Breast epithelium (tissue), 4 donors: ENCODE measurements around the gene PRDM16. TPM values are rescaled to one million over a fixed set of nuclear protein-coding genes. Genes with fewer than 3 reads are reported as not detected.

Experiments
- DNase-seq, 2 donors: peaks; one replicate each; pipeline ENCODE4 v3.0.0-alpha.2; 2019; ENCODE audit warnings: low spot score in 2 of 2
- H3K27ac ChIP-seq, 2 donors: fragments of 200-600 bp; sonication (generic) in 1 of 2; one replicate each; pipeline ENCODE4 v1.5.1; 2016 to 2019; ENCODE audit warnings: mild to moderate bottlenecking in 1 of 2
- H3K27me3 ChIP-seq, 2 donors: fragments of 200-600 bp; sonication (generic) in 1 of 2; one replicate each; pipeline versions ENCODE4 v1.5.1 to v1.6.0; 2017 to 2019; ENCODE audit warnings: control low read depth in 1 of 2, mild to moderate bottlenecking in 1 of 2
- H3K36me3 ChIP-seq: fragments of 200-600 bp; one replicate; pipeline ENCODE4 v1.5.1; 2019
- H3K4me1 ChIP-seq, 2 donors: fragments of 200-600 bp; sonication (generic); one replicate each; pipeline ENCODE4 v1.5.1; 2016 to 2019; ENCODE audit warnings: control low read depth in 1 of 2
- H3K4me3 ChIP-seq, 3 donors: fragments of 200-600 bp; sonication (generic); 1 replicate in 2 of 3; 2 replicates in 1 of 3; pipeline ENCODE4 v1.5.1; 2016 to 2019; ENCODE audit warnings: mild to moderate bottlenecking in 3 of 3, moderate library complexity in 2 of 3
- H3K9me3 ChIP-seq, 2 donors: fragments of 200-600 bp; sonication (generic) in 1 of 2; one replicate each; pipeline ENCODE4 v1.5.1; 2016 to 2019; ENCODE audit warnings: control low read depth in 1 of 2
- CTCF ChIP-seq, 3 donors: fragments of 450-650 bp; IDR thresholded peaks; one replicate each; pipeline ENCODE4 v1.5.1; 2016 to 2017; ENCODE audit warnings: antibody characterized with exemption in 3 of 3, mild to moderate bottlenecking in 3 of 3, moderate library complexity in 3 of 3
- POLR2A ChIP-seq: fragments of 450-650 bp; IDR thresholded peaks from one replicate; pipeline ENCODE4 v1.6.1; 2016; ENCODE audit warnings: antibody characterized with exemption, mild to moderate bottlenecking, moderate library complexity
- POLR2AphosphoS5 ChIP-seq, 3 donors: sonication (generic); formaldehyde crosslinking; IDR thresholded peaks; one replicate each; pipeline ENCODE4 v1.6.1; 2017; ENCODE audit warnings: antibody characterized with exemption in 3 of 3
- intact Hi-C: fragments of 100-400 bp; cut with DNase I; formaldehyde crosslinking; loops from one replicate; pipeline ENCODE4 v1.15.1; 2023; ENCODE audit warnings: low total_unique reads
- total RNA-seq, 3 donors: library from RNA; depleted of rRNA; stranded (reverse); fragments of >200 nt; gene quantifications; one replicate each; pipeline ENCODE4 v1.1.0, GENCODE V29; 2016

PRDM16 gene
- total RNA-seq, 3 donors from 2014 or later, result 0.48 to 3.8 (median 3.6) TPM

- no peak overlapping the region for H3K4me3 ChIP-seq
- H3K36me3 ChIP-seq, result no peaks in the 10 kb centered on the region
- no peak overlapping the region for H3K27ac ChIP-seq
- DNase-seq, result no peak
- peaks cover 14 to 16% of the 10 kb centered on the region in 2 donors for H3K9me3 ChIP-seq
- H3K4me1 ChIP-seq, result no peaks in the 10 kb centered on the region
- intact Hi-C loops, result loop anchor here (5.0 to 10.0 kb wide), 3 partner anchors 399 to 1787 kb away; no protein-coding TSS in a partner anchor
- no peak for TF ChIP-seq POLR2A
- peaks cover 0 to 85% of the 10 kb centered on the region in 2 donors for H3K27me3 ChIP-seq
These were observed 345.1 kb downstream of the PRDM16 start for GRCh38 chr1:3413975-3414710.

- H3K36me3 ChIP-seq, result no peaks in the 10 kb centered on the region
- intact Hi-C loops, result loop anchor here (10.0 kb wide), 1 partner anchor 401 kb away; no protein-coding TSS in a partner anchor
- peaks cover 14 to 16% of the 10 kb centered on the region in 2 donors for H3K9me3 ChIP-seq
- H3K4me3 ChIP-seq, result no peak overlapping the region
- H3K27me3 ChIP-seq, result peaks cover 0 to 90% of the 10 kb centered on the region in 2 donors
- no peak for TF ChIP-seq POLR2A
- no peak for TF ChIP-seq POLR2AphosphoS5 (IDR thresholded peaks at IDR 0.05)
- TF ChIP-seq CTCF (IDR thresholded peaks at IDR 0.05), result no peak
- H3K4me1 ChIP-seq, result no peaks in the 10 kb centered on the region
- no peak overlapping the region for H3K27ac ChIP-seq
- no peak for DNase-seq
These were observed 346.5 kb downstream of the PRDM16 start for GRCh38 chr1:3415260-3416090.

- peaks cover 14 to 16% of the 10 kb centered on the region in 2 donors for H3K9me3 ChIP-seq
- H3K4me3 ChIP-seq, result no peak overlapping the region
- no peak overlapping the region for H3K27ac ChIP-seq
- intact Hi-C loops, result loop anchor here (10.0 kb wide), 1 partner anchor 402 kb away; no protein-coding TSS in a partner anchor
- TF ChIP-seq POLR2A, result no peak
- TF ChIP-seq POLR2AphosphoS5 (IDR thresholded peaks at IDR 0.05), result no peak
- TF ChIP-seq CTCF (IDR thresholded peaks at IDR 0.05), result no peak
- no peaks in the 10 kb centered on the region for H3K4me1 ChIP-seq
- DNase-seq, result no peak
- H3K36me3 ChIP-seq, result no peaks in the 10 kb centered on the region
- peaks cover 0 to 81% of the 10 kb centered on the region in 2 donors for H3K27me3 ChIP-seq
These were observed 348.2 kb downstream of the PRDM16 start for GRCh38 chr1:3417082-3417739.

DNA sequence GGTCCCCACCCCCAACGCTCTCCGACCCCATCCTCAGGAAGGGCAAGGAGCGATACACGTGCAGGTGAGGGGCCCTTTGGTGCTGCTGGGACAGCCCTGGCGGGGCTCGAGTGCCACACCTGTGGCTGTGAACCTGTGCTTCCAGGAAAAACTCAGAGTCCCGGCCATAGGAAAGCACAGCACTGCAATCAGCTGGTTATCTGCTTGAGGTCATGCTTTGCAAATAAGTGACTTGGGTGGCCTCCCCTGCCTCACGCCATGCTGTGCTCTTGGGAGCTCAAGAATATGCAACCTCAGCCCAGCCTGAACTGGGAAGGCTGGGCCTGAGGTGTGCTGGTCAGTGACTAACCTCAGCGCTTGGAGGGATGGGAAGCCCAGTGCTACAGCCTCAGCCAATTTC, 348.9 kb downstream of the PRDM16 start:
- no peak overlapping the region for H3K27ac ChIP-seq
- H3K4me1 ChIP-seq, result no peaks in the 10 kb centered on the region
- DNase-seq, result no peak
- TF ChIP-seq POLR2A (no peak), CTCF (IDR thresholded peaks at IDR 0.05) (no peak), POLR2AphosphoS5 (IDR thresholded peaks at IDR 0.05) (no peak)
- no peak overlapping the region for H3K4me3 ChIP-seq
- peaks cover 0 to 75% of the 10 kb centered on the region in 2 donors for H3K27me3 ChIP-seq
- intact Hi-C loops, result loop anchor here (10.0 kb wide), 1 partner anchor 403 kb away; no protein-coding TSS in a partner anchor
- no peaks in the 10 kb centered on the region for H3K36me3 ChIP-seq
- H3K9me3 ChIP-seq, result peaks cover 14 to 16% of the 10 kb centered on the region in 2 donors

GRCh38 chr1:3418600-3418999, 349.6 kb downstream of the PRDM16 start:
- Histone ChIP-seq H3K4me1 (no peaks in the 10 kb centered on the region), H3K4me3 (no peak overlapping the region), H3K36me3 (no peaks in the 10 kb centered on the region), H3K27me3 (peaks cover 0 to 75% of the 10 kb centered on the region in 2 donors), H3K9me3 (peaks cover 14 to 16% of the 10 kb centered on the region in 2 donors), H3K27ac (no peak overlapping the region)
- intact Hi-C loops, result loop anchor here (10.0 kb wide), 1 partner anchor 404 kb away; no protein-coding TSS in a partner anchor
- no peak for TF ChIP-seq POLR2A
- TF ChIP-seq CTCF (IDR thresholded peaks at IDR 0.05), result no peak
- TF ChIP-seq POLR2AphosphoS5 (IDR thresholded peaks at IDR 0.05), result no peak
- DNase-seq, result no peak
